GM12892 (cell line): ENCODE measurements around the gene KRTAP10-8.

Experiments
- POLR2A ChIP-seq: IDR thresholded peaks from 2 replicates; pipeline ENCODE4 v1.6.1; 2011; ENCODE audit warnings: low read depth, low read length, control low read depth
- POLR2AphosphoS5 ChIP-seq: IDR thresholded peaks from 2 replicates; pipeline ENCODE4 v1.6.1; 2011; ENCODE audit warnings: low read depth, low read length, control low read depth

DNA sequence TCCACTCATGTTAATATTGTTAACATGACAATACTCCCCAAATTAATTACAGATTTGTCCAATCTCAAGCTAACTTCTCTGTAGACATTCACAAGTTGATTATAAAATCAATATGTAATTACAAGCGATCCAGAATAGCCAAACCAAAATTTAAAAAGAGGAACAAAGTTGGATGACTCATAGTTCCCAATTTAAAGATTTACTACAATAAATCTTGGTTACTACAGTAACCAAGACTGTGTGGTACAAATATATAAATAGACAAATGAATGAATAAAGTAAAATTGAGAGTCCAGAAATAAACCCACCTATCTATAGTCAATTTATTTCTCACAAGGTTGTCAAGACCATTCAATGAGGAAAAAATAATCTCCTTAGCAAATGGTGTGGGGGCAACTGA lies 45.5 kb upstream of the KRTAP10-8 start:
- no peak for TF ChIP-seq POLR2AphosphoS5
- no peak for TF ChIP-seq POLR2A
